ENCODE results near the gene PDE6G. TPM values are rescaled to one million over a fixed set of nuclear protein-coding genes. Genes with fewer than 3 reads are reported as not detected.

The PDE6G gene
- total RNA-seq, 4 donors from 2014 or later: 2.1 TPM; not detected in 3

- DNase-seq: no peak
- Histone ChIP-seq H3K27me3 (peaks cover 13 to 23% of the 10 kb centered on the region in 2 donors), H3K4me3 (no peak overlapping the region), H3K36me3 (no peaks in the 10 kb centered on the region), H3K4me1 (no peaks in the 10 kb centered on the region), H3K9me3 (peaks cover 0 to 8% of the 10 kb centered on the region in 2 donors), H3K27ac (no peak overlapping the region)
- intact Hi-C loops (cut with DNase I; ENCODE audit: low total_unique reads): no loop called here
- TF ChIP-seq CTCF (IDR thresholded peaks at IDR 0.05): no peak
Measured at GRCh38 chr17:81650951-81651350, 5.4 kb downstream of the PDE6G start.

GRCh38 chr17:81648707-81649085 lies 7.6 kb downstream of the PDE6G start:
- peaks cover 0 to 8% of the 10 kb centered on the region in 2 donors for H3K9me3 ChIP-seq
- no peaks in the 10 kb centered on the region for H3K36me3 ChIP-seq
- no peak overlapping the region for H3K4me3 ChIP-seq
- DNase-seq: no peak
- H3K27me3 ChIP-seq: peaks cover 13 to 23% of the 10 kb centered on the region in 2 donors
- intact Hi-C loops (cut with DNase I; ENCODE audit: low total_unique reads): no loop called here
- no peaks in the 10 kb centered on the region for H3K4me1 ChIP-seq
- no peak overlapping the region for H3K27ac ChIP-seq
- no peak for TF ChIP-seq POLR2A (IDR thresholded peaks at IDR 0.05)
- no peak for TF ChIP-seq CTCF (IDR thresholded peaks at IDR 0.05)

- TF ChIP-seq POLR2A (IDR thresholded peaks at IDR 0.05) (no peak), CTCF (IDR thresholded peaks at IDR 0.05) (no peak)
- intact Hi-C loops (cut with DNase I; ENCODE audit: low total_unique reads): no loop called here
- H3K27ac ChIP-seq: no peak overlapping the region
- H3K4me3 ChIP-seq: no peak overlapping the region
- no peak for DNase-seq
- H3K36me3 ChIP-seq: no peaks in the 10 kb centered on the region
- peaks cover 0 to 8% of the 10 kb centered on the region in 2 donors for H3K9me3 ChIP-seq
- H3K27me3 ChIP-seq: peaks cover 13 to 23% of the 10 kb centered on the region in 2 donors
- no peaks in the 10 kb centered on the region for H3K4me1 ChIP-seq
Measured at GRCh38 chr17:81648013-81648706, 8.2 kb downstream of the PDE6G start.

GRCh38 chr17:81647640-81648012 lies 8.7 kb downstream of the PDE6G start:
- no peak overlapping the region for H3K27ac ChIP-seq
- H3K36me3 ChIP-seq: no peaks in the 10 kb centered on the region
- TF ChIP-seq CTCF (IDR thresholded peaks at IDR 0.05) (no peak), POLR2A (IDR thresholded peaks at IDR 0.05) (no peak)
- intact Hi-C loops (cut with DNase I; ENCODE audit: low total_unique reads): no loop called here
- peaks cover 13 to 23% of the 10 kb centered on the region in 2 donors for H3K27me3 ChIP-seq
- no peak for DNase-seq
- no peak overlapping the region for H3K4me3 ChIP-seq
- H3K9me3 ChIP-seq: peaks cover 0 to 8% of the 10 kb centered on the region in 2 donors
- no peaks in the 10 kb centered on the region for H3K4me1 ChIP-seq

- Histone ChIP-seq H3K27ac (no peak overlapping the region), H3K4me3 (no peak overlapping the region), H3K27me3 (peaks cover 13 to 23% of the 10 kb centered on the region in 2 donors), H3K4me1 (no peaks in the 10 kb centered on the region), H3K36me3 (no peaks in the 10 kb centered on the region), H3K9me3 (peaks cover 0 to 8% of the 10 kb centered on the region in 2 donors)
- intact Hi-C loops (cut with DNase I; ENCODE audit: low total_unique reads): no loop called here
- no peak for DNase-seq
- no peak for TF ChIP-seq POLR2A (IDR thresholded peaks at IDR 0.05)
- TF ChIP-seq CTCF (IDR thresholded peaks at IDR 0.05): no peak
Measured at GRCh38 chr17:81646869-81647600, 9.3 kb downstream of the PDE6G start.

All from uterus (tissue), 4 donors.